IPS-NIHi7 (cell line): ENCODE measurements around the gene CST5.
"Not testable (repeated sequence)": the region's sequence is repeated elsewhere in the genome, so short reads cannot be mapped to it uniquely, and the experiment has no call there.

Experiments used
- DNase-seq: peaks from one replicate; pipeline ENCODE4 v3.0.0; 2012; ENCODE audit warnings: mixed read lengths; ENCODE audit errors: extremely low spot score

Gene CST5, protein sequence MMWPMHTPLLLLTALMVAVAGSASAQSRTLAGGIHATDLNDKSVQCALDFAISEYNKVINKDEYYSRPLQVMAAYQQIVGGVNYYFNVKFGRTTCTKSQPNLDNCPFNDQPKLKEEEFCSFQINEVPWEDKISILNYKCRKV

DNA sequence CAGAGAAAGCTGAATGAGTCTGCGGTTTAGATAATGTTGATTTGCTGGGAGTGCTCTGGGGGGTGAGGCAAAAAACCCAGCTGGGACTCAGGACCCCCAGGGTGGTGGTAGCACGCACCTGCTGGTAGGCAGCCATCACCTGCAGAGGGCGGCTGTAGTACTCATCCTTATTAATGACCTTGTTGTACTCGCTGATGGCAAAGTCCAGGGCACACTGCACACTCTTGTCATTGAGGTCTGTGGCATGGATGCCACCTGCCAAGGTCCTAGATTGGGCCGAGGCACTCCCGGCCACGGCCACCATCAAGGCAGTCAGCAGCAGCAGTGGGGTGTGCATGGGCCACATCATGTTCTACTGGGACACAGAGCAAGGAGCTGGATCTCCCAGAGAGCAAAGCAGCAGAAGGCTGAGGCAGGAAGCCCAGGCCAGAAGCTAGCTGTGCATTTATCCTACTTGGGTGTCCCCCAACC lies at the start of gene CST5:
Gene CST5 (minus strand): TSS at position 421 of the 471 bp plus-strand sequence. CDS start 72 bp downstream, at position 349.
- no peak for DNase-seq

DNA sequence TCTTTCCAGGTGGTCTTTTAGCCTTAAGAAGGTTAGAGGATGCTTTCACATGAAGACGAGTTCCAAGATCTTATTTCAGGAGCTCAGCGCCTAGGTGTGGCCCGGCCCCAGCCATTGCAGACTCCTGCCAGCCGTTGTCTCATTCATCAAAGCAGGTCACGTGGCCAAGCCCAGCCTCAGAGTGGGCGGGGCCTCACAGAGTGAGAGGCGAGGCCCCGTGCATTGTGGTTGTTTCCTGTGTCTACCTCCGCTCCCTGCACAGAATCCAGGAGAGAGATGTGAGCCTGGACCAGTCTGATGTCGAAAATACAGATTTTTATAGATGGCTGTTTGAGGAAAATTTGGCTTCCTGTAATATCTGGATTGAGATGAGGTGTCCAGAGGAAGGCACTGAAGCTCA lies 49.2 kb upstream of the CST5 start:
- DNase-seq = peak; percentile 37

DNA sequence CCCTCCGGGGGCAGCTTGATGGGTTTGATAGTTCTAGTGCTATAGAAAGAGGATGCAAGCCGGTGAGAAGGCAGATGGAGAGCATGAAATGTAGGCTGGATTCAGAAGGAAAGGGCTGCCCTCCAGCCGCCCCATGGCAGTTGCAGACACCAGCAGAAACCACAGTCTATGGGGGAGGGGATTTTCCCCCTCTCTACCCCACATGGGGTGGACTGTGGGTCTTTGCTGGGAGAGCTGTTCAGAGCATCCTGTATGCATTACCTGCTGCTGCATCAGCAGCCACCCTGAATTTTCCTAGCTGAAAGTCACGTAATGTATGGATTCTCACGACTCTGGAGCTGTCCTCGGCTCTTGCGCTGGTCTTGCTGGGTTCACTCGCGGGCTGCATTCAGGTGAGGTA lies 48.8 kb upstream of the CST5 start:
- no peak for DNase-seq

DNA sequence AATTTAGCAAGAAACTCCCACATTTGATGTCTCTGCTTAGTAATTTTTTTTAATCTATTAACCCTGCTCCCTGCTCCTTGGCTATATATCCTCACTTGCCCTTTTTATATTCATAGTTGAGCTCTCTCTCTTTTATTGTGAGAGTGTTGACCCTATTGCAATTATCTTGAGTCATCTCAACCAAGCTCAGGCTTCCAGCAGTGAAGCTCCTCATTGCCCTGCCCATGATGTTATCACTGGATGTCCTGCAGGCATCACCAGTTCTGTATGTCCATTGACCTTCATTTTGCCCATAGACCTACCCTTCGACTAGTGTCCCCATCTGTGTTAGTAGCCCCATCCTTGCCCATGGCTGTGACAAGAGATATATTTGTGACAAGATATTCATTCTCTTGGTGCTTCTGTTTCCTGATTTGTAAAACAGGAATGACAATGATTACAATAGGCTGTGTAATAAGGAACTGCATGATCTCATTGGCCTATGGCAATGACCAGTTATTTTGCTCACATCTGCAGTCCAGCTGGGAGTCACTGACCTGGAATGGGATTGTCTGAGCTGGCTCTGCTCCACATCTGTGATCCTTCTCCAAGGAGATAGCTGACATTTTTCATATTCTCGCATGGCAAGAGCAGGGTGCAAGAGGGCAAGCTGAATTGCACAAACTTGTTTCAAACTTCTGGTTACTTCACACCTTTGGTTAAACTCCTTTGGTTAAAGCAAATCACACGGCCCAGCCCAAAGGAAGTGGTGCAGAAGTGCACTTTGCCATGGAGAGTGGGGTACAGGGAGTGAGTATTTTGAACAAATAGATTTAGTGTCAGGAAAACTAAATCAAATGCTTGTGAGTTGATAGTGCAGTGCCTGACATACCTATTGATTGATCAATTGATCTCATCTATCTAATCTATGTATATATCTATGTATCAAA lies 47.7 kb upstream of the CST5 start:
- no peak for DNase-seq

DNA sequence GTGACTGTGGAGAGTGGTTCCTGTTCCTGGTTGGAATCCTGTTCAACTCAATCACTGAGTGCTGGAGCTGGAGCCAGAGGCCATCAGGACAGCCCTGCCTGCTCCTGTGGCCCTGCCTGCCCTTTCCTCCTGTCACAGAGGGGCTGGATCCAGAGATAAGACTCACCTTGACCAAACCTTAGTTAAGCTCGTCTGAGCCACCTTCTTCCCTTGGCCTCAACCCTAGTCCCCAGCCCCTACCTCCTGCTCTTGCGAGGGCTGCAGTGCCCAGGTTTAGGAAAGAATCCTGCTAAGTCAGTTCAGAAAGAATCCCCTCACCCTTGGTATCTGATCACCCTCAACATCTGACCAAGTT lies 47.0 kb upstream of the CST5 start:
- DNase-seq = no peak

DNA sequence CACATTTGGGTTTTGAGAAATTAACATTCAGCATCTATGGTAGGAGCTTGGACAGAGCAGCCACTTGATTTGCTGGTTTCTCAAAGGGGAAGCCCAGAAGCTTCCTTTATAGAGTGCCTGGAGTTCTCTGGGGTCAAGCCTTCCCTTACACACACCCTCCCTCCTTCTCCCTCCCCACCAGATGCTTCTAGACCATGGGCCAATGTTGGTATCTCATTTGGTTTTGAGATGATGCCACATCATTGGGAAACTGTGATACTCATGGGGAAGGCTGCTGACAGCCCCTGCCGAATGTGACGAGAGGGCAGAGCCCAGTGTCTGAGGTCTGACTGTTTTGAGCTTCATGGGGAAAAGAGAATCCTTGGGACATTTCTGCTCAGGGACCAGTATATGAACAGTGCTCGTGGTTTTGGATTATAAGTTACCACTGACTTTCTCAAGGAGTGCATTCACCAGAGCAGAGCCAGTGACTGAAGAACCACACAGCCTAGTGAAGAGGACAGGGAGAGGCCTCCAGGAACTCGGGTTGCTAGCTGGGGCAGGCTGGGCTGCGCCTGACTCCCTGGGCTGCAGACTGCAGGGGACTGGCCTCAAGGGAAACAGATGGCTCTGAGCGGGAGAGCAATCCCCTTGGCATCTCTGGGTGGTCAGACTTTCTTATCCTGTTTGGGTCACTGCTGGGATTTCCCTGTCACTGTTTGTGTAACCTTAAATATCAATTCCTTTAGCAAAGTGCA lies 46.4 kb upstream of the CST5 start:
- DNase-seq = no peak

DNA sequence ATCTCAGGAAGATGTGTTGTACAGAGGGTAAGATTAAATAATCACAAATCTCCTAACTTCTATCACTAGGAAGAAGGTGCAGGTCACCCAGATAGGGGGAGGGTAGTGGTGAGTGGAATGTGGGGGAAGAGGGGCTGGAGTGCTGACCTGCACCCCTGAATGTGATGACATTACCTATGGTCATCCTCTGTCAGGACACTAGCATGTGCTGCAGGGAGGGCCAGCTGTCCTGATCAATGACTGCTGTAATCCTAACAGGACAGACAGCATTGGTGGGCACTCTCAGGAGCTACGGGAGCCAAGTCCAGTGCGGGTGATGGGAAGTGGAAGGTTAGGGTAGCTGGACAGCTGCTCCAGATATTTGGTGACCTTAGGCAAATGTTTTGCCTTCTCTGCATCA lies 45.2 kb upstream of the CST5 start:
- no peak for DNase-seq

DNA sequence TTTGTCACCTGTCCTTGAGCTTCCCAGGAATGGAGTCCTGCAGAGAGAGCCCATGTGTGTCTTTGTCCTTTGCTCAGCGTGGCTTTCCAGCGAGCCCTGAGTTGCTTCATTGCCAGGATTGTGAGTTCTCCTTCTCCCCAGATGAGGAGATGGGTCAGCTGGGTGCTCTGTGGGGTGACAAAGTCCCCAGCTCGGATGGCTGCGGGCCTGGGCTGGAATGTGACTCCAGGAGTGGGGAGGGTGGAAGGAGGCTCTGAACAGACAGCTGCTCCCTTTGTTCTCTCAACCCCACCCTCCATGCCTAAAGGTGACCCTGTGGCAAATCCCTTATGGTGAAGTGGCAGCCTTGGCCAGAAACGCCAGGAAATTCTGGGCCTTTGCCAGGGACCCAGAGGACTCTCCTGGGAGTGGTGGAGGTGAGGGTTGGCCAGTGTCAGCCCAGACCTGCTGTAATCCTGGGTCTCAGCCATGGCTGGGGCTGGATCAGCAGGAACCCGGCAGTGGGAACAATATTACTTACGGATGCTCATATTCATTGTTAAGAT lies 44.4 kb upstream of the CST5 start:
- DNase-seq = no peak

DNA sequence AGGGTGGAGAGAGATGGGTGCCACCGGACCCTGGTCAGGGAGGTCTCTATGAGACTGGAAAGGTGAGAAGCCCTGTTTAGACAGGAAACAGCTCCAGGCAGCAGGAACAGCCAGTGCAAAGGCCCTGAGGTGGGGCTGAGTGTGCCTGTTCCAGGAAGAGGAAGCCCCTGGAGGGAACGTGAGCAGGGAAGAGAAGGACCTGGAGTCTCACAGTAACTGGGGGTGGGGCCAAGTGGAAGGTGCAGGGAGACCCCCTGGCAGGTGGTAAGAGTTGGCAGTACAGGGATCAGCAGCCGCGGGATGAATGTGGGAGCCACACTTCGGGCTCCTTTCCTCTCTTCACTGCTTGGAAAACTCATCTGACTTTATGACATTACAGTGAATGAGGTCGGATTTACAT lies 43.8 kb upstream of the CST5 start:
- DNase-seq = no peak

DNA sequence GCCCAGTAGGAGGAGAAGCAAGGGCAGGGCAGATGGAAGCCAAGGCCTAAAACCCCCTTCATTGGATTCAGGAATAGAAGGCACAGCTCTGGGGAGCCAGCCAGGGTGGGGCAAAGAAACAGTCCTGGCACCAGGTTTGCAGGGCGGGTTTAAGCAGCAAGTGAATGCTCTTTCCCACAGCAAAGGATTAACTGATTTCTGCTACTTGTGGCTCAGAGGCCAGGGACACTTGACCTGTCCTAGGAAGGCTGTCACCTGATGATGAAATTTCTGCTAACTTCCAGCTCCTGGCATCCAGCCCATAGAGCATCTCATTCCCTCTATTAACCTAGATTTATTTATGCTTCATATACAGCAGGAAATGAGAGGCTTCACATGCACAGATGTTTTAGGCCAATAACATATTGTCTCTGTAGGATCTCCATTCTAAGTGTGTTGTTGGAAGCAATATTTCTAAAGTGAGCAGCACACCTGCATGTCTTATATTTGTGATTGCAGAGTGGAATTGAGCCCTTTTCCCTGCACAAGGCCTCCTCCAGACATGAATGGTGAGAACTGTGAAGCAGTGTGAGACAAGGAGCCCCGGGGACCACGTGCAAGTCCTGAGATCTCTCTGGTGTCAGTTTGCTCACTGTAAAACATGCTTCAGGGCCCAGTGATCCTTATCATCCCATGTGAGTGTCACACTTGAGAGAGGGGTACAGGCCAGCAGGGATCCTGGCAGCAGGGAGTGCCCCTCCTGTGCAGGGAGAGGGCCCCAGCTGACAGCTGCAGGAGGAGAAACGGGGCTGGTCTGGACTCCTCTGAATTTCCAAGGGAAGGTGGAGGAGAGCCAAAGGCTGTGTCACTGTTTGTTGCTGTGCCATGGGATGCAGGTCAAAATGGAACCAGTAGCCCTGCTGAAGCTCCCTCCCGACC lies 41.1 kb upstream of the CST5 start:
- DNase-seq = no peak

DNA sequence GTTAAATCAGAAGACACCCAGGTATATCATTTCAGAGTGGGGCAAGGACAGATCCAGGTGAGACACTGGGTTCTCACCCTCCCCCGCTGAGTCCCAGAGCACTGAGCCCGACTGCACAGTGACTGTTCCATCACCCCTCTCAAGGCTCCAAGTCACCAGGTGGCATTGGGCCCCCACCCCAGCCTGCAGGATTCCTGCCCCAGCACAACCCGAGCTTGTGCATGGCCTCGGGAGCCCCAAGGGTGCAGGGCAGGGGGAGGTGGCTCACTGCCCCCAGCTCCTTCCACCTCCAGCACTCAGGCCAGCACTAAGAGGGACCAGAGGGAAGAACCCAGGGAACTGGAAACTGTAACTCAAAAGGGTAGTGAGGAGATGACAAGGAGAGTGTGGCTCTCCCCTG lies 39.3 kb upstream of the CST5 start:
- no peak for DNase-seq

DNA sequence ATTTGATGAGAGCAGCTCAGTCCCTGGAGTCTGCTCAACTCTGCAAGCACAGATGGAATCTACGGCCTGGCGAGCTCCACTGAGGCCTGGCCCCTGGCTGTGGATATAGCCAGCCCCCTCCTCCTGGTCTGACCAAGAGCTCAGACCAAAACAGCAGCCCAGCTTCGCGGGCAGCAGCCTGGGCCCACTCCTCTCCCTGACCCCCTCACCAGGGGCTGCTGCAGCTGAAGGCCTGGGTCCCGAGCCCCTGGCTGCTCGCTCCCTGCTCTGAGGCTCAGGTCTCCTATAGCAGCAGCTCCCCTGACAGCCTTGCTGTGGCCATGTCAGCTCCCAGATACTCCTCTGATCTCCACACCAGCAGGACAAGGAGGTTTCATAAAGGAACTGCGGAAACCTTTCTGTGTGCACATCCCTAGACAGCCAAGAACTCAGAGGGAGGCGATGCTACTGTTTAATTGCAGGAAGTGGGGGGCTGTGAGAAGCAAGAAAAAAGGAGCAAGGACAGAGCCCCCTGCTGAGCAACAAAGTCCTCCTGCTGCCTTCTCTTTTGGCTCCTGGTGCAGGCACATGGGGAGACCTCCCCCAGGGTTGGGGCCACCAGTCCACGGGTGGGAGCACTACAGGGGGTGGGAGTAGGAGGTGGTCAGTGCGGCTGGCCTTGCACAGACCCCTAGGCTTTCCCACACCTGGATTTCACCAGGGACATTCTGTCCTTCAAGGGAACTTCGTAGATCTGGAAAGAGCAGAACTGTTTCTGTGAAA lies 38.7 kb upstream of the CST5 start:
- no peak for DNase-seq

DNA sequence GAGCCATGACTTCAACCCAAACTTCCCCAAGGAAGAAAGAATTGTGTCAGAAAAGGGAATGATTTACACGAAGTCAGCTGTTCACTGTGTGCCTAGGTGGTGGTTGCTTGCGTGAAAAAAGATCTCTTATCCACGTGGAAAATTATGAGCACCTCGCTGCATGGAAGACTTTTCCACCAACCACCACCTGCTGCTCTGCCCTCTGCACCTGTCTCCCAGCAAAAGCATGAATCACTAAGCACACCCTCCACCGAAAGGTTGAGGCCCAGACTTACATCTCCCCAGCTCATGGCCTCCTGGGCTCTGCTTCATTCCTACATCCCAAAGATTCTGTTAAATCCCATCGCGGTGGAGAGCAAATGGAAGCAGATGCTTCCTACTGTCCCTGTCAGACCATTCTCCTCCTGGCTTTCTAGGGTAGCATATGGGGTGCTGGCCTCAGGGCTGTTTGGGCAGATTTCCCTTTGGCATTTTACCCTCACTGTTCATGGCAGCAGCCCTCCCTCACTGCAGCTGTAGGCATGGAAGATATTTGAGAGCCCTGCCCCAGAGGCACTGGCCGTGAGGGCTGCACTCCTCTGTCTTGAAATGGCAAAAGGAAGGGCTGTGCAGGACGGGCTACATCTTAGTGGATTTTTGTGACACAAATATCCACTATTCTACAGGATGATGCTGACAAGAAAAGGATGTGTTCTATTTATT lies 37.6 kb upstream of the CST5 start:
- DNase-seq = no peak

DNA sequence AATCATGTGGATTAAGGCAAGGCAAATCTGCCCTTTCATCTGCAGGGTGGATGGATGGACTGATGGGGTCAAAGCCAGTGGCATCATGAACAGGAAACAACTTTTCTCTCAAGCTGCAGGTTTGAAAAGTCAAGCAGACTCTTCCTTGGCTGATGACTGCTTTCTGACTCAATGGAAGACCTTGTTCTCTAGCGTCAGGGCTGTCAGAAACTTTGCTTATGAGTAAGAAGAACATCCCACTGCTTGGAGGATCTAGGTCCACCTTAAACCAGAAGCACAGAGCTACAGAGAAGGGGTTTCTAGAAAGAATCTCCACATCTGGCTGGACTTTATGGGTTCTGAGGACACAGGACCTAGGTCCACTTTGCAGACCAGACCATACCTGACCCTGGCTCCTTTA lies 36.3 kb upstream of the CST5 start:
- no peak for DNase-seq

DNA sequence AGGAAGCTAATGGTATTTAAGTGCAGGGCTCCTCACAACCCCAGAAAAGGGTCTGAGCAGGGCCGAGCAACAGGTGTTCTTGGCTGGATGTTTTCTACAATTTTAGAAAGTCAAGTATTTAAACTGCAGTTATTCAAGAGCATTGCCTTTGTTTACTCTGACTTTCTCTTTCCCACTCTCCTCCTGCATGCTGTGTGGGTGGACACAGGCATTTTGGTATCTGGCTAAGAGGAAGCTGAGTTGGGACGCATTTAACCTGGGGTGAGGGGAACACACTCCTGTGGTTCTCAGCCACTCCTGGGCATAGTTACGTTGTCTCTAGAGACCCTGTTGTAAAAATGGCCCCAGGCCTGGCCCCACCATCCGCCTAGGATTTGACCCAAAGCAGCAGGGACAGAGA lies 34.9 kb upstream of the CST5 start:
- not testable (repeated sequence) for DNase-seq

DNA sequence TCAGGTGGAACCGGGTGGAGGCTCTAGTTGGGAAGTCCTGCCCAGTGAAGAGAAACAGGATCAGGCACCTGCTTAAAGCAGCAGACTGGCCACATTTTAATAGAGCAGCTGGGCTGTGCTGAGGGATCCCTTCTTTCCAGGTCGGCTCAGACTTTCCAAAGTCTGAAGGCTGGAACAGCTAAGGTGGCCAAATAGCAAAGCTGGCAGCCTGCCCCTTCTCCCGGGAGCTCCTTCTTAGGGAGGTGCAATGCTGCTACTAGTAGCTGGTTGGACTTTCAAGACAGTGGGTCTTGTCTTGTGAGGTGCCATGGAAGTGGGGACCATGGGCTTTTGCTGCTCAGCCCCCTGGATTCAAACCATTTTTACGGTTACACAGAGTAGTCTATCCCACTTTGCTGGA lies 30.7 kb upstream of the CST5 start:
- DNase-seq = no peak

DNA sequence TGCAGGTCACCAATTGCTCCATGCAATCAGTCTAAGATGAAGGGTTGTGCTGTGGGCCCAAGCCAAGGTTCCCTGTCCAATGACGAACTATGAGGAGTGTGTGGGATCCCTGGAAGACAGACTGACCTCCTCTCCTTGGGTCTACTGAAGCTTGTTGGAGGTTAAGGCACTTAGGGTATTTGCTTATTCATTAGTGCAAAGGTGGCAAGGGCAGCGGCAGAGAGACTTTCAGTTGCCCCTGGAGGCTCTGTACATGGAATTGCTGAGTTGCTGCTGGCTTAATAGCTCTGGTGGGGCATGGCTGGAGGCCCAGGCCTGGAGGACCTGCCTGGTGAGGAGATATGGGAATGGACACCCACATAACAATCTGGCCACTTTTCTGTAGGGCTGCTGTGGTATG lies 29.8 kb upstream of the CST5 start:
- no peak for DNase-seq

DNA sequence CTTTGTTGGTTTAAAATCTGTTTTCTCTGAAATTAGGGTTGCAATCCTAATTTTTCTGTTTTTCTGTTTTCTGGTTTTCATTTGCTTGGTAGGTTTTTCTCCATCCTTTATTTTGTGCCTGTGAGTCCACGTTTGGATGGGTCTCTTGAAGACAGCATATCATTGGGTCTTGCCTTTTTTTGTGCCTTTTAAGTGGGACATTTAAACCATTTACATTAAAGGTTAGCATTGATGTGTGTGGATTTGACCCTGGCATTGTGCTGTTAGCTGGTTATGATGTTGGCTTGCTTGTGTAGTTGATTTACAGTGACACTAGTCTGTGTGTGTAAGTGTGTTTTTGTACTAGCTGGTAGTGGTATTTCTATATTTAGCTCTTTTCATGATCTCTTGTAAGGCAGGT lies 28.0 kb upstream of the CST5 start:
- no peak for DNase-seq

DNA sequence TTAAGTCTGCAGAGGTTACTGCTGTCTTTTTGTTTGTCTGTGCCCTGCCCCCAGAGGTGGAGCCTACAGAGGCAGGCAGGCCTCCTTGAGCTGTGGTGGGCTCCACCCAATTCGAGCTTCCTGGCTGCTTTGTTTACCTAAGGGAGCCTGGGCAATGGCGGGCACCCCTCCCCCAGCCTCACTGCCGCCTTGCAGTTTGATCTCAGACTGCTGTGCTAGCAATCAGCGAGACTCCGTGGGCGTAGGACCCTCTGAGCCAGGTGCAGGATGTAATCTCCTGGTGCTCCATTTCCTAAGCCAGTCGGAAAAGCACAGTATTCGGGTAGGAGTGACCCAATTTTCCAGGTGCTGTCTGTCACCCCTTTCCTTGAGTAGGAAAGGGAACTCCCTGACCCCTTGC lies 22.8 kb upstream of the CST5 start:
- DNase-seq = not testable (repeated sequence)

DNA sequence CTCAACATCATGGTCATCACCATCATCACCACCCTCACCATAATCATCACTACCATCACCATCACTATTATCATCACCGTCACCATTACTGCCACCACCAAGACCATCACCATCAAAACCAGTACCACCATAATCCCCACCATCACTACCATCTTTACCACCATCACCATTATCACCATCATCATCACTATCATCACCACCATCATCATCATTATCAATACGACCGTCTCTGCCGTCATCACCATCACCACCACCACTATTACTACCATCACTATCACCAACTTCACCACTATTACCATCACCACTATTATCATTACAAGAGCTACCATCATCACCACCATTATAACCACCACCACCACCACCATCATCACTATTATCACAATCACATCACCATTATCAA lies 11.3 kb upstream of the CST5 start:
- not testable (repeated sequence) for DNase-seq
